ENCODE results near the gene COL6A5.
"Not testable (repeated sequence)": the region's sequence is repeated elsewhere in the genome, so short reads cannot be mapped to it uniquely, and the experiment has no call there.

Gene COL6A5

GRCh38 chr3:130424837-130425236 lies 79.4 kb downstream of the COL6A5 start:
- H3K9ac ChIP-seq (ENCODE audit: low read depth, low read length): no peak overlapping the region
- H3K4me1 ChIP-seq (ENCODE audit: control insufficient read depth, insufficient read depth, low read length): peaks cover 2% of the 10 kb centered on the region
- H3K27me3 ChIP-seq (ENCODE audit: control insufficient read depth, insufficient read depth, low read length): no peaks in the 10 kb centered on the region
- H3K36me3 ChIP-seq (ENCODE audit: control insufficient read depth, insufficient read depth, low read length): no peaks in the 10 kb centered on the region
- no peaks in the 10 kb centered on the region for H3K9me3 ChIP-seq (ENCODE audit: control insufficient read depth, insufficient read depth, low read length)
- no peak overlapping the region for H3K4me3 ChIP-seq (ENCODE audit: low read depth, low read length)

DNA sequence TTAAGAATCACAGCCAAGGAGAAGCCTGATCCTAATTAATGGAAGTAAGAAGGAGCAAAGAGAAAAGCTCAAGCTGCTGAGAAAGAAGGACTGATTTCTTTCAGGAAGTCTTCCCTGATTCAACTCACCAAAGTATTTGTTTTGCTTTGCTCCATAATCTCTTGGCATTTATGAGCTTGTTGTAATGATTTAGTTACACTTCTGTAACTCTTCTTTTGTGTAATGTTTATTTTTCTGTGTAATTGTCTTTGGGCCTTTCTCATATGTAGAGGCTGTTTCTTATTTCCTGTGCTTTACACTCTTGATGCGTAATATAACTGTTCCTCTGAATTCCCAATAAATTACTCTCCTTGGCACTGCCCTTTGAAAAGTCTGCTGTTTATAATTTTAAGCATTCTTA lies 80.0 kb downstream of the COL6A5 start:
- Histone ChIP-seq H3K27me3 (ENCODE audit: control insufficient read depth, insufficient read depth, low read length) (no peaks in the 10 kb centered on the region), H3K36me3 (ENCODE audit: control insufficient read depth, insufficient read depth, low read length) (no peaks in the 10 kb centered on the region), H3K4me3 (ENCODE audit: low read depth, low read length) (no peak overlapping the region), H3K9ac (ENCODE audit: low read depth, low read length) (no peak overlapping the region), H3K4me1 (ENCODE audit: control insufficient read depth, insufficient read depth, low read length) (peaks cover 2% of the 10 kb centered on the region), H3K9me3 (ENCODE audit: control insufficient read depth, insufficient read depth, low read length) (no peaks in the 10 kb centered on the region)

GRCh38 chr3:130426206-130426605 lies 80.7 kb downstream of the COL6A5 start:
- H3K9me3 ChIP-seq (ENCODE audit: control insufficient read depth, insufficient read depth, low read length): no peaks in the 10 kb centered on the region
- H3K36me3 ChIP-seq (ENCODE audit: control insufficient read depth, insufficient read depth, low read length): no peaks in the 10 kb centered on the region
- H3K4me1 ChIP-seq (ENCODE audit: control insufficient read depth, insufficient read depth, low read length): peaks cover 2% of the 10 kb centered on the region
- no peaks in the 10 kb centered on the region for H3K27me3 ChIP-seq (ENCODE audit: control insufficient read depth, insufficient read depth, low read length)
- no peak overlapping the region for H3K4me3 ChIP-seq (ENCODE audit: low read depth, low read length)
- H3K9ac ChIP-seq (ENCODE audit: low read depth, low read length): no peak overlapping the region

DNA sequence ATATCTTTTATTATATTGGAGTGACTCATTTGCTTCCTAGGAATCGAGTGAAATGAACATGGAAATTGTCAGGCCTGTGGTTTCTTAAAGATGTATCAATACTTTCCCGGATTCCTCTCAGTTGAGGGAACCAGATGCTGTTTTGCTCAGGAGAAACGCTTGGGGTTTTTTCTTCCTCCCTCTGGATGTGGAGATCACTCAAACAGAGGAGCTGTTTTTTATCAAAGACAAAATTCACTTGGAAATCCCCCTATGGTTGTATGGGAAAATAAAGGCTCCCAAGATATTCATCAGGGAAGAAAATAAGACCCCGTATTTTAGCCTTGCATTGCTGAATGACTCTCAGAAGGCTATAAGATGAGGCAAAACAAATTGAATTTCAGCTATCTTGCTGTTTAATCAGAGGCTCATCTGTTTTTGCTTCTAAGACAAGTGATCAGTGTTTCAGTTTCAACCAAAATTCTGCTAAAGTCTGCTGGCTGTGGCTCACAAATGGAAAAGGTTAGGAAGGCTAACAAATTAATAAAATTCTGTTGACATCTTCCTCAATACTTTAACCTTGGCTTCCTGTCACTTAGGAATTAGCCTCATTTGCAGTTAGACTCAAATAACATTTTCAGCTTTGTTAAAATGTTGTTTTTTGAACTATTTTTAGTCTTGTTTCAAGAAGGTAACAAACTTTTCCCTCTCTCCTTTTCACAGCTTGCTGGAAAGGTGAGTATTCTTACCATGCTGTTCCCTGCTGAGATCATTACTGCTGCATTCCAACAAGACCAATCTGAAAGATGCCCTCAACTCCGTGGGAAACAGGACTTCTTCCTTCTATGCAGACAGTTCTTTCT lies 83.6 kb downstream of the COL6A5 start:
- H3K9me3 ChIP-seq (ENCODE audit: control insufficient read depth, insufficient read depth, low read length): no peaks in the 10 kb centered on the region

DNA sequence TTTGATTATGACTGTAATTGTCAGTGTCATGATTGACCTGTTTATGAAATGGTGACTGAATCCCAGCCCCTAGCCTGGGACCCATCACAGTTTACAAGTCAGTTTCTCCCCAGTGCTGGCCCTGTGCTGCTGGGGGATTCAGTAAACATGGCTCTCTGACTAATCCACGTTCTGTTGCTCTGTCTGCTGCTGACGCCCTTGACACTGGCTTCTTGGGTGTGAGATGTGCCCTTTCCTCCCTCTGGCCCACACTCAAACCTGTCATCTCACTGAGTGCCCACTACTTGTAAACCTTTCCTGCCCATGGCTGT lies 84.2 kb downstream of the COL6A5 start:
- peaks cover 2% of the 10 kb centered on the region for H3K4me1 ChIP-seq (ENCODE audit: control insufficient read depth, insufficient read depth, low read length)
- H3K4me3 ChIP-seq (ENCODE audit: low read depth, low read length): no peak overlapping the region
- H3K9ac ChIP-seq (ENCODE audit: low read depth, low read length): no peak overlapping the region
- no peaks in the 10 kb centered on the region for H3K36me3 ChIP-seq (ENCODE audit: control insufficient read depth, insufficient read depth, low read length)
- no peaks in the 10 kb centered on the region for H3K27me3 ChIP-seq (ENCODE audit: control insufficient read depth, insufficient read depth, low read length)
- H3K9me3 ChIP-seq (ENCODE audit: control insufficient read depth, insufficient read depth, low read length): no peaks in the 10 kb centered on the region

More for the DNA sequence above, 83.6 kb downstream of the COL6A5 start:
- no peak overlapping the region for H3K4me3 ChIP-seq (ENCODE audit: low read depth, low read length)
- no peaks in the 10 kb centered on the region for H3K27me3 ChIP-seq (ENCODE audit: control insufficient read depth, insufficient read depth, low read length)
- peaks cover 2% of the 10 kb centered on the region for H3K4me1 ChIP-seq (ENCODE audit: control insufficient read depth, insufficient read depth, low read length)
- H3K36me3 ChIP-seq (ENCODE audit: control insufficient read depth, insufficient read depth, low read length): no peaks in the 10 kb centered on the region
- no peak overlapping the region for H3K9ac ChIP-seq (ENCODE audit: low read depth, low read length)

GRCh38 chr3:130430266-130430665 lies 84.8 kb downstream of the COL6A5 start:
- Histone ChIP-seq H3K4me3 (ENCODE audit: low read depth, low read length) (no peak overlapping the region), H3K9ac (ENCODE audit: low read depth, low read length) (no peak overlapping the region), H3K36me3 (ENCODE audit: control insufficient read depth, insufficient read depth, low read length) (no peaks in the 10 kb centered on the region), H3K9me3 (ENCODE audit: control insufficient read depth, insufficient read depth, low read length) (no peaks in the 10 kb centered on the region), H3K4me1 (ENCODE audit: control insufficient read depth, insufficient read depth, low read length) (peaks cover 2% of the 10 kb centered on the region), H3K27me3 (ENCODE audit: control insufficient read depth, insufficient read depth, low read length) (no peaks in the 10 kb centered on the region)

DNA sequence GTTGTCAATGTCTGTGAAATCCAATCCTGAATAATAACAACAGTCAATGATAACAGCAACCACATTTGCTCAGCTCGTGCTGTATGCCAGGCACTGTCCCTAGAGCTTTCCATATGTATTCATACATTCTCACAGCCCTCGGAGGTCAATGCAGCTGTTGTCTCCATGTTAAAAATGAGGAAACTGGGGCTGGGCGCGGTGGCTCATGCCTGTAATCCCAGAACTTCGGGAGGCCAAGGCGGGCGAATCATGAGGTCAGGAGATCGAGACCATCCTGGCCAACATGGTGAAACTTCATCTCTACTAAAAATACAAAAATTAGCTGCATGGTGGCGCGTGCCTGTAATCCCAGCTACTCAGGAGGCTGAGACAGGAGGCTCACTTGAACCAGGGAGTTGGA lies 86.6 kb downstream of the COL6A5 start:
- not testable (repeated sequence) for H3K9ac ChIP-seq (ENCODE audit: low read depth, low read length); H3K4me3 ChIP-seq (ENCODE audit: low read depth, low read length); H3K36me3 ChIP-seq (ENCODE audit: control insufficient read depth, insufficient read depth, low read length); H3K27me3 ChIP-seq (ENCODE audit: control insufficient read depth, insufficient read depth, low read length); H3K4me1 ChIP-seq (ENCODE audit: control insufficient read depth, insufficient read depth, low read length); H3K9me3 ChIP-seq (ENCODE audit: control insufficient read depth, insufficient read depth, low read length)

DNA sequence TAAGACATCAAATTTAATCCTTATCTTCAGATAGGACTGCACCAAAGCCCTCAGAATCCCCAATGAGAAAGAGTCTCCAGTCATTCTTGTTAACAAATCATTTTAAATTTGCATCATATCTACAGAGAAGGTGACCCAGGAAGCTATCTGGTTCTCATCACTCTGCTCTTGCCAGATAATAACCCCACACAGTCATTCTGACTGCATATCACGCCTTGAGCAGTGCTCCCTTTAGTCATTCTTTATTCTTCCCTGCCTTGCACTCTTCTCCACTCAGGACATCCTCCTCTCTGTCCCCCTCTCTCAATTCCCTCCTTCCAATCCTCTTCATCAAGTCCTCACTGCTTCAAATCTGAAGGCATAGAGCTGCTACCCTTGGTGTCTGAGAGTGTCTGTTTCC lies 87.8 kb downstream of the COL6A5 start:
- H3K27me3 ChIP-seq (ENCODE audit: control insufficient read depth, insufficient read depth, low read length): no peaks in the 10 kb centered on the region
- H3K4me3 ChIP-seq (ENCODE audit: low read depth, low read length): no peak overlapping the region
- no peak overlapping the region for H3K9ac ChIP-seq (ENCODE audit: low read depth, low read length)
- H3K36me3 ChIP-seq (ENCODE audit: control insufficient read depth, insufficient read depth, low read length): no peaks in the 10 kb centered on the region
- no peaks in the 10 kb centered on the region for H3K9me3 ChIP-seq (ENCODE audit: control insufficient read depth, insufficient read depth, low read length)
- peaks cover 2% of the 10 kb centered on the region for H3K4me1 ChIP-seq (ENCODE audit: control insufficient read depth, insufficient read depth, low read length)

- Histone ChIP-seq H3K36me3 (ENCODE audit: control insufficient read depth, insufficient read depth, low read length) (no peaks in the 10 kb centered on the region), H3K4me1 (ENCODE audit: control insufficient read depth, insufficient read depth, low read length) (peaks cover 3% of the 10 kb centered on the region), H3K4me3 (ENCODE audit: low read depth, low read length) (no peak overlapping the region), H3K9ac (ENCODE audit: low read depth, low read length) (no peak overlapping the region), H3K27me3 (ENCODE audit: control insufficient read depth, insufficient read depth, low read length) (no peaks in the 10 kb centered on the region), H3K9me3 (ENCODE audit: control insufficient read depth, insufficient read depth, low read length) (no peaks in the 10 kb centered on the region)
Measured at GRCh38 chr3:130442284-130442683, 96.8 kb downstream of the COL6A5 start.

DNA sequence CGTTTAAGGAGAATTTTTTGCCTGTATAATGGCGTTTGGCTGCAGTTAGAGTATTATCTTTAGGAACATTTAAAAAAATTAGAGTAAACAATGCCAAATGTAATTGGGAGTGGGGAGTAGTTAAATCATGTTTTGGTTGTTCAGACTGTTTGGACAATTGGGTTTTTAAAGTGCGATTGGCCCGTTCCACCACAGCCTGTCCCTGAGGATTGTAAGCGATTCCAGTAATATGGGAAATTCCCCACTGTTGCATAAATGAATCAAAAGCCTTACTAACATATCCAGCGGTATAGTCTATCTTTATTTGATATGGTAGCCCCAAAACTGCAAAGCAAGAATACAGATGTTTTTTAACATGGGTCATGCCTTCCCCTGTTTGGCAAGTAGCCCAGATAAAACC lies 101.4 kb downstream of the COL6A5 start:
- H3K9me3 ChIP-seq (ENCODE audit: control insufficient read depth, insufficient read depth, low read length); H3K36me3 ChIP-seq (ENCODE audit: control insufficient read depth, insufficient read depth, low read length); H3K27me3 ChIP-seq (ENCODE audit: control insufficient read depth, insufficient read depth, low read length); H3K9ac ChIP-seq (ENCODE audit: low read depth, low read length); H3K4me1 ChIP-seq (ENCODE audit: control insufficient read depth, insufficient read depth, low read length); H3K4me3 ChIP-seq (ENCODE audit: low read depth, low read length): not testable (repeated sequence)

GRCh38 chr3:130448155-130448554 lies 102.7 kb downstream of the COL6A5 start:
- H3K36me3 ChIP-seq (ENCODE audit: control insufficient read depth, insufficient read depth, low read length); H3K9me3 ChIP-seq (ENCODE audit: control insufficient read depth, insufficient read depth, low read length); H3K4me3 ChIP-seq (ENCODE audit: low read depth, low read length); H3K4me1 ChIP-seq (ENCODE audit: control insufficient read depth, insufficient read depth, low read length); H3K27me3 ChIP-seq (ENCODE audit: control insufficient read depth, insufficient read depth, low read length); H3K9ac ChIP-seq (ENCODE audit: low read depth, low read length): not testable (repeated sequence)

DNA sequence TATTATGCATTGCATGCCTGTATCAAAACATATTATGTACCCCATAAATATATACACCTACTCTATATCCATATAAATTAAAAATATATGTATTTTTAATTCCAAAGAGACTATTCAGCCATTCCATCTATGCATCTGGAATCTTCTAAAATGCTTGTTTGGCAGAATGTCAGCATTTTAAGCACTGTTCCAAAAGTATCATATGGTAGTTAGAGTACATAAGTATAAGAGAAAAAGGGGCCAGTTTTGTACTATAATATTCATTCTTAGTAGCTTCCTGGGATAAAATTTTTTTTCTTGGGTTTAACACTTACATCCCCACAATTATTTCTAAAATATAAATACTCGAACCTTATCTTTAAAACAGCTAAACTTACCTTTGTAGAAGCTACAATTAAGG lies 111.1 kb downstream of the COL6A5 start:
- no peaks in the 10 kb centered on the region for H3K9me3 ChIP-seq (ENCODE audit: control insufficient read depth, insufficient read depth, low read length)
- no peaks in the 10 kb centered on the region for H3K4me1 ChIP-seq (ENCODE audit: control insufficient read depth, insufficient read depth, low read length)
- H3K27me3 ChIP-seq (ENCODE audit: control insufficient read depth, insufficient read depth, low read length): no peaks in the 10 kb centered on the region
- no peak overlapping the region for H3K9ac ChIP-seq (ENCODE audit: low read depth, low read length)
- H3K4me3 ChIP-seq (ENCODE audit: low read depth, low read length): no peak overlapping the region
- no peaks in the 10 kb centered on the region for H3K36me3 ChIP-seq (ENCODE audit: control insufficient read depth, insufficient read depth, low read length)

Measured in iPS-15b (cell line).